SHP77 (cell line): ENCODE measurements around the gene NDUFS4.
"Not testable (repeated sequence)": the region's sequence is repeated elsewhere in the genome, so short reads cannot be mapped to it uniquely, and the experiment has no call there.

Experiments
- DNase-seq, 2 experiments: peaks; one replicate each; lab custom pipeline; 2025; lab: John Stamatoyannopoulos, UW

The NDUFS4 gene

GRCh38 chr5:53560506-53561191 lies at the start of gene NDUFS4:
Gene NDUFS4 (plus strand): TSS chr5:53560639. CDS start chr5:53560663, 24 bp downstream.
- DNase-seq, result peak; percentile 69 to 85

- DNase-seq, result no peak
Observed at GRCh38 chr5:53512539-53512938, 47.9 kb upstream of the NDUFS4 start.

- DNase-seq, result no peak
Observed at GRCh38 chr5:53515988-53516387, 44.5 kb upstream of the NDUFS4 start.

GRCh38 chr5:53520813-53521212 lies 39.6 kb upstream of the NDUFS4 start:
- no peak for DNase-seq

GRCh38 chr5:53537711-53538110 lies 22.7 kb upstream of the NDUFS4 start:
- DNase-seq, result no peak

GRCh38 chr5:53540739-53541138 lies 19.7 kb upstream of the NDUFS4 start:
- not testable (repeated sequence) for DNase-seq

GRCh38 chr5:53541859-53542258 lies 18.6 kb upstream of the NDUFS4 start:
- no peak for DNase-seq

- no peak for DNase-seq
Observed at GRCh38 chr5:53542926-53543325, 17.5 kb upstream of the NDUFS4 start.

- no peak for DNase-seq
Observed at GRCh38 chr5:53543401-53543800, 17.0 kb upstream of the NDUFS4 start.

- no peak for DNase-seq
Observed at GRCh38 chr5:53545744-53546143, 14.7 kb upstream of the NDUFS4 start.

- no peak for DNase-seq
Observed at GRCh38 chr5:53547226-53547625, 13.2 kb upstream of the NDUFS4 start.

- DNase-seq, result not testable (repeated sequence)
Observed at GRCh38 chr5:53548501-53548900, 11.9 kb upstream of the NDUFS4 start.

- no peak for DNase-seq
Observed at GRCh38 chr5:53549792-53550191, 10.6 kb upstream of the NDUFS4 start.

- no peak for DNase-seq
Observed at GRCh38 chr5:53552561-53552960, 7.9 kb upstream of the NDUFS4 start.

- no peak for DNase-seq
Observed at GRCh38 chr5:53554444-53554843, 6.0 kb upstream of the NDUFS4 start.

GRCh38 chr5:53555160-53555559 lies 5.3 kb upstream of the NDUFS4 start:
- DNase-seq, result no peak

- no peak for DNase-seq
Observed at GRCh38 chr5:53556001-53556400, 4.4 kb upstream of the NDUFS4 start.

- no peak for DNase-seq
Observed at GRCh38 chr5:53557386-53557785, 3.1 kb upstream of the NDUFS4 start.

- no peak for DNase-seq
Observed at GRCh38 chr5:53558966-53559365, 1.5 kb upstream of the NDUFS4 start.

- no peak for DNase-seq
Observed at GRCh38 chr5:53560028-53560427, 411 bp upstream of the NDUFS4 start.

GRCh38 chr5:53568401-53568800 lies 8.0 kb downstream of the NDUFS4 start:
- no peak for DNase-seq

GRCh38 chr5:53568871-53569270 lies 8.4 kb downstream of the NDUFS4 start:
- no peak for DNase-seq

GRCh38 chr5:53569453-53569852 lies 9.0 kb downstream of the NDUFS4 start:
- DNase-seq, result no peak

- no peak for DNase-seq
Observed at GRCh38 chr5:53571403-53571802, 11.0 kb downstream of the NDUFS4 start.
